Dedifferentiated amniotic fluid mesenchymal stem cell (primary cell): ENCODE measurements around the gene PPP2R2D.
"Not testable (repeated sequence)": the region's sequence is repeated elsewhere in the genome, so short reads cannot be mapped to it uniquely, and the experiment has no call there.

ENCODE experiments used
- DNase-seq: peaks from one replicate; pipeline ENCODE4 v3.0.0-alpha.2; 2016; ENCODE audit errors: extremely low spot score

PPP2R2D gene

GRCh38 chr10:131949041-131949862, 48.4 kb downstream of the PPP2R2D start:
- no peak for DNase-seq

DNA sequence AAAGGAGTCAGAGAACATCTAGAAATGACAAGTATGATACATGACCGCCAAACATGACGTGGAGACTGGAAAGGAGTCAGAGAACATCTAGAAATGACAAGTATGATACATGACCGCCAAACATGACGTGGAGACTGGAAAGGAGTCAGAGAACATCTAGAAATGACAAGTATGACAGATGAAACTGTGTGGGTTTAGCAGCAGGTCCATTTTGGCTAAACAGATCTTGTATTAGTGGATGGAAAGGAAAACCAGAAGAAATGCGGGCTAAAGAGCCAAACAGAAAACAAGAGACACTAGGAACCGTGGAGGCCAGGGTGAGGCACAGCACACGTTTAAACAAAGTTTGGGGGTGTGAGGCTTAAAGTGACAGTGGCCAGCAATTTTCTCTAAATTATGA, 49.1 kb downstream of the PPP2R2D start:
- DNase-seq: not testable (repeated sequence)

GRCh38 chr10:131954356-131954965, 53.7 kb downstream of the PPP2R2D start:
- no peak for DNase-seq

DNA sequence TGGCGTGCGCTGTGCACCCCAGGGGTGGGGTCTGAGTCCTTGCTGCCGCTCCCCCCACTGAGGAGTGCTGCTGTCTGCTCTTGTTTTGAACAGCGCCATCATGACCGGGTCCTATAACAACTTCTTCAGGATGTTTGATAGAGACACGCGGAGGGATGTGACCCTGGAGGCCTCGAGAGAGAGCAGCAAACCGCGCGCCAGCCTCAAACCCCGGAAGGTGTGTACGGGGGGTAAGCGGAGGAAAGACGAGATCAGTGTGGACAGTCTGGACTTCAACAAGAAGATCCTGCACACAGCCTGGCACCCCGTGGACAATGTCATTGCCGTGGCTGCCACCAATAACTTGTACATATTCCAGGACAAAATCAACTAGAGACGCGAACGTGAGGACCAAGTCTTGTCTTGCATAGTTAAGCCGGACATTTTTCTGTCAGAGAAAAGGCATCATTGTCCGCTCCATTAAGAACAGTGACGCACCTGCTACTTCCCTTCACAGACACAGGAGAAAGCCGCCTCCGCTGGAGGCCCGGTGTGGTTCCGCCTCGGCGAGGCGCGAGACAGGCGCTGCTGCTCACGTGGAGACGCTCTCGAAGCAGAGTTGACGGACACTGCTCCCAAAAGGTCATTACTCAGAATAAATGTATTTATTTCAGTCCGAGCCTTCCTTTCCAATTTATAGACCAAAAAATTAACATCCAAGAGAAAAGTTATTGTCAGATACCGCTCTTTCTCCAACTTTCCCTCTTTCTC, 55.0 kb downstream of the PPP2R2D start:
- no peak for DNase-seq

DNA sequence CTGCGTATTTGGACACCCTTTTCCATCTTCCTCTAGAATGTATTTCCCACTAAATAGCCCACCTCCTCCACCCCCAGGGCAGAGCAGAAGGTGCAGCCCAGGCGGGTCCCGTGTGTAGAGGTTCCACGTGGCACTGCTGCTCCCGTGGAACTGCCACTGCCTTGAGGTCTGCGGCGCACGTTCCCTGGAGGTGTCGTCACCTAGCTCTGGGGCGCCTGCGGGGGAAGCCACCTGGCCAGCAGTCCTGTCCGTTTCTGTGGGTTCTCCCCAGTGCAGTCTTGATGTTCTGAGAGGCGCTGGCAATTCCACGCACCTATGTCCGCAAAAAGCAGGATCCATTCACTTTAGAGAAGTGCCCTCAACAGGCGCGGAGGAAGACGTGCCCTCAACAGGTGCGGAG, 59.0 kb downstream of the PPP2R2D start:
- DNase-seq: no peak

DNA sequence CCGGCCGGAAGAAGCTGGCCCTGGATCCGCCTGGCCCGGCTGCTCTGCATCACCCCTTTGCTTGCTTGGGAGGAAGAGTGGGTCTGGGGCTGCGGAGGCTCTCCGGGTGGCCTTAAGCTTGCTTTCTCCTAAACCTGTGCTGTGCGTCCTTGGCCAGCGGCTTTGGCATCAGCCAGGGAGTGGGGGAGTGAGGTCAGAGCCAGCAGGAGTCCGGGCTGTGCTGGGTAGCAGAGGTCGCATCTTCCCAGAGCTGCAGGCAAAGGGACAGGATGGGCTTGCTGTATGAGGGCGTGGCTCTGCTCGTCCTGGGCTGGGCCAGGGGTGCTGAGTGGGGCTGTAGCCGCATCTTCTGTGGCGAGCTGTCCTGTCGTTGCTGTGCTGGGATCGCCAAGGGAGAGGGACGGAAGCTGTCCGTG, 59.8 kb downstream of the PPP2R2D start:
- no peak for DNase-seq

DNA sequence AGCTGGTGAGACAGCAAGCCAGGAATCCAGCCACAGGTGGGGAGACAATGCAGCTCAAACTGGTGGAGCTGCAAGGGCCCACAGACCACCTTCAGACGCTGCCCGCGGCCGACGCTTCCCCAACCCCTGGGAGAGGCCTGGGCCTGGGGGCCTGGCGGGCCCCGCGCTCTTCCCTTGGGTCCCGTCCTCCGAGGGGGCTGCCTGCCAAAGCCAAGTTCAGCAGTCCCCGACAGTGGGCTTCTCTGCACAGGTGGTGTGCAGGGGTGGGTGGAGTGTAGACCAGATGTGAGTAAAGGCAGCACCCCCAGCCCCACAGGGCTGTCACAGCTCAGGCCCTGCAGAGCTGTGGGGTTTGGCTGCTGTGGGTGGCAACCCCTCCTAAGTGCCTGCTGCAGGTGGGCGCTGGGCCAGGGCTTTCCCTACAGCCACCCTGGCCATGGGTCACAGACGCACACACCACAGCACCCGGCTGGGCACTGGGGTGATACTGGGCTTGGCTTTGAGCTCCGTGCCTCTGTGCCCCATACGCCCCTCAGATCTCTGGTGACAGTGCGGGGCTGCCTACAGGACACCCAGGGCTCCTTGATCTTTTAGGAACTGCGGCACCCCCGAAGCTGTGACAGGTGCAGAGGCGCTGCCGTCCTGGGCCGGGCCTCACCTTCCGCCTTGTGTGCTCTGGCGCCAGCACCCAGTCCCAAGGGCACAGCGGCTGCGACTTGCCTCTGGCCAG, 60.4 kb downstream of the PPP2R2D start:
- no peak for DNase-seq

- DNase-seq: no peak
These were observed 61.2 kb downstream of the PPP2R2D start for GRCh38 chr10:131961777-131962662.

- no peak for DNase-seq
These were observed 62.5 kb downstream of the PPP2R2D start for GRCh38 chr10:131963350-131963749.

GRCh38 chr10:131963811-131964210, 63.0 kb downstream of the PPP2R2D start:
- no peak for DNase-seq

DNA sequence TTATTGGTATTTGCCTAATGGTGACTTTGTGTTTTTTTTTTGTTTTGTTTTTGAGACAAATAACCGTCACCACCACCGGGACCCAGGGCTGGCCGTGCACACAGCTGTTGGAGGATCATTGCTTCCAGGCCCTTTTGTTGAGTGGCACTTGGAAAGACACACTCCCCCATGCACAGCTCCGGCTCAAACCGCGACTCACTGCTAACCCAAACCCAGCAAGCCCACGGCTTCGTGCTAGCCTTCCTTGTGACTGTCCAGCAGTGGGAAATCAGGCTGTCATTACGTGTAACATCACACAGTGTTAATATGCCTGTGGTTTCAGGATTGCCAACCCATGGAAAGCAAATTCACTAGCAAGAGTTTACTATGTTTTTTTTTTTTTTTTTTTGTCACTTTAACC, 63.5 kb downstream of the PPP2R2D start:
- no peak for DNase-seq

GRCh38 chr10:131968949-131969348, 68.1 kb downstream of the PPP2R2D start:
- DNase-seq: no peak

DNA sequence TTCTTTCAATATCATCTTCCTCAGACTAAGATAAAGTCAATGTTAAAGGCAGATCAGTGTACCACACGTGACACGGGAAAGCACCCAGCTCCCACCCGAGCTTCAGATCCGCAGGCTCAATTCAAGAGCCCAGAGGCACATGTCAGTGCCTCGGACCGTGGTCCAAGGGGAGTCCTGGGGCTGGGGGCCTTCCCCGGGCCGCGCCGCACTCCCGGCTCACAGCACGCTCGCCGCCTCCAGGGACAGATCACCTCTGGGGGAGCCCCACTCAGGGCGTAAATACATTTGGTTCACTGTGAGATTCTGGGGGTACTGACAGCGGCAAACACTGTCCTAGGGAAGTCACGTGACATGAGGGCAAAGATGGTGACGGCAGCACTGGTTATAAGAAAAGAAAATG, 70.1 kb downstream of the PPP2R2D start:
- DNase-seq: no peak

DNA sequence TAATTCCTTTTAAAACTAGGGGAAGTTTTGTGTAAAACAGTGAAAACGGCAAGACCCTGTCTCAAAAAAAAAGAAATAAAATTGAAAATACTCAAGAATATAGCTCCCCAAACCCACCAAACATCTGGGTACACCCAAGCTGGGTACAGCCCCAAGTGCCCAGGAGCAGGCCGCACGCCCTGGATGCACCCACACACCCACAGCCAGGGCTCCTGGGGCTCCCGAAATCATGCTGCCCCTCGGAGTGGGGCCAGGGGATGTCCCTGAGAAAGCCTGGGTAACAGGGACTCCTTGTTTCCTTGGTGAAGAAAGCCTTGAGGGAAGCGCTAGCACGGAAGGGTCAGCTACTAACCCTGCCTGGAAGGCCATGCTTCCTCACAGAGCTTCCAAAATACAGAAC, 70.8 kb downstream of the PPP2R2D start:
- DNase-seq: no peak

- no peak for DNase-seq
These were observed 71.8 kb downstream of the PPP2R2D start for GRCh38 chr10:131972474-131973071.

GRCh38 chr10:131973160-131973951, 72.5 kb downstream of the PPP2R2D start:
- no peak for DNase-seq

DNA sequence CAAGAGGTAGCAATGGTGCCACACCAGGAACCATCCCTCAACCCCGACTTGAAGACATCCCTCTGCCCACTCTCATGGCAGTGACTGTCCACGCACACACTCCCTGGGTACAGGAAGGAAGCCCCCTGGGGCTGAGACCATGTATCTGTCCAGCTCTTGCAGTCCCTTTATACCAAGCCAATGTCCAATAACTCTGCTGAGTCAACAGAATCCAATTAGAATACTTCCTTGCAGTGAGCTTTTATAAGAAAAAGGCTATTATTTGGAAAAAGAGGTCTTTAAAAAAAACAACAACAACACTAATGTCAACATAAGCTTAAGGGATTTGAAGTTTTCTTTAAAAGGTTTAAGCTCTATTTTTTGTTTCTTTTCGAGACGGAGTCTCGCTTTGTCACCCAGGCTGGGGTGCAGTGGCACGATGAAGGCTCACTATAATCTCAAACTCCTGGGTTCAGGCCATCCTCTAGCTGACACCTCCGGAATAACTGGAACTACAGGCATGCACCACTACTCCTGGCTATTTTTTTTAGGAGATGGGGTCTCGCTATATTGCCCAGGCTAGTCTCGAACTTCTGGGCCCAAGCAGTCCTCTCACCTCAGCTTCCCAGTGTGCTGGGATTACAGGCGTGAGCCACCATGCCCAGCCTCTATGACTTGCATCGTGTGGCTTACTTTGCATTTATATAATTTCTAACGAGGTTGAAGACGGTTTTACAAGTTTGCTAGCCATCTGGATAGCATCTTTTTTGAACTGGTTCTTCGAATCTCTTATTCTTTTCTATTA, 73.4 kb downstream of the PPP2R2D start:
- no peak for DNase-seq

- DNase-seq: no peak
These were observed 74.2 kb downstream of the PPP2R2D start for GRCh38 chr10:131975003-131975402.

- no peak for DNase-seq
These were observed 75.0 kb downstream of the PPP2R2D start for GRCh38 chr10:131975796-131976195.
